NCI-H1436 (cell line): ENCODE data around the gene SHPK.
A peak's percentile ranks its signal among the peaks of the same experiment; 100 is the strongest.

Source experiments
- DNase-seq: peaks from one replicate; lab custom pipeline; 2025; lab: John Stamatoyannopoulos, UW

The SHPK gene

GRCh38 chr17:3627769-3628167 lies 8.3 kb downstream of the SHPK start:
- no peak for DNase-seq

GRCh38 chr17:3626831-3627768 lies 8.9 kb downstream of the SHPK start:
- no peak for DNase-seq

- no peak for DNase-seq
Observed at GRCh38 chr17:3622977-3623594, 13.0 kb downstream of the SHPK start.

GRCh38 chr17:3621146-3621720 lies 14.8 kb downstream of the SHPK start:
- no peak for DNase-seq

GRCh38 chr17:3615160-3615870 lies 20.7 kb downstream of the SHPK start:
- DNase-seq, result no peak

GRCh38 chr17:3613124-3613523 lies 22.9 kb downstream of the SHPK start:
- DNase-seq, result no peak

- DNase-seq, result no peak
Observed at GRCh38 chr17:3610523-3610922, 25.5 kb downstream of the SHPK start.

- DNase-seq, result no peak
Observed at GRCh38 chr17:3609689-3610088, 26.4 kb downstream of the SHPK start.

- no peak for DNase-seq
Observed at GRCh38 chr17:3603870-3604259, 32.2 kb downstream of the SHPK start.

- no peak for DNase-seq
Observed at GRCh38 chr17:3603119-3603869, 32.8 kb downstream of the SHPK start.

GRCh38 chr17:3602499-3602898 lies 33.6 kb downstream of the SHPK start:
- peak; percentile 4 for DNase-seq

- no peak for DNase-seq
Observed at GRCh38 chr17:3600529-3601205, 35.4 kb downstream of the SHPK start.

GRCh38 chr17:3598078-3598477 lies 38.0 kb downstream of the SHPK start:
- no peak for DNase-seq

GRCh38 chr17:3596804-3597464 lies 39.1 kb downstream of the SHPK start:
- DNase-seq, result no peak

- no peak for DNase-seq
Observed at GRCh38 chr17:3594976-3595375, 41.1 kb downstream of the SHPK start.

- no peak for DNase-seq
Observed at GRCh38 chr17:3594051-3594800, 41.8 kb downstream of the SHPK start.

GRCh38 chr17:3593384-3593783 lies 42.7 kb downstream of the SHPK start:
- no peak for DNase-seq

- no peak for DNase-seq
Observed at GRCh38 chr17:3592216-3592860, 43.7 kb downstream of the SHPK start.

GRCh38 chr17:3590768-3591167 lies 45.3 kb downstream of the SHPK start:
- no peak for DNase-seq
